PC-9 (cell line): ENCODE results near the gene CXCR1. TPM values are rescaled to one million over a fixed set of nuclear protein-coding genes. Genes with fewer than 3 reads are reported as not detected.
A peak's percentile ranks its signal among the peaks of the same experiment; 100 is the strongest.

Source experiments
- Bru-seq: library from RNA; stranded (reverse); fragments of 400-500 nt; gene quantifications from one replicate; lab custom pipeline; 2021; lab: Mats Ljungman, UMichigan
- BruChase-seq, 2 experiments: library from RNA; stranded (reverse); fragments of 400-500 nt; gene quantifications; one replicate each; lab custom pipeline; 2021; lab: Mats Ljungman, UMichigan
- BruUV-seq: library from RNA; stranded (reverse); fragments of 400-500 nt; replicated peaks from 2 replicates; lab custom pipeline; 2021; lab: Mats Ljungman, UMichigan
- CTCF ChIA-PET: fragments of 300-600 bp; sonication (Branson Sonifier 250); formaldehyde crosslinking; loops from one replicate; lab custom pipeline; 2022; ENCODE audit warnings: antibody characterized with exemption; lab: Charles Lee
- POLR2A ChIA-PET: fragments of 300-600 bp; sonication (Branson Sonifier 250); formaldehyde crosslinking; loops from one replicate; lab custom pipeline; 2022; ENCODE audit warnings: antibody characterized with exemption; ENCODE audit not compliant: unreplicated experiment; lab: Charles Lee
- DNase-seq, 2 experiments: peaks; one replicate each; pipeline versions ENCODE4 v3.0.0 to v3.0.0-alpha.2; 2015 to 2022; ENCODE audit warnings: mixed read lengths in 1 of 2
- H2AFZ ChIP-seq: fragments of 200-600 bp; sonication (generic); 2 replicates; pipeline ENCODE4 v1.8.1; 2017; ENCODE audit warnings: antibody characterized with exemption
- H3F3A ChIP-seq: fragments of 200-600 bp; sonication (generic); 2 replicates; pipeline ENCODE4 v1.8.1; 2017; ENCODE audit warnings: antibody characterized with exemption, mild to moderate bottlenecking, low read depth; ENCODE audit not compliant: insufficient read depth
- H3K27ac ChIP-seq: fragments of 200-600 bp; sonication (generic); 2 replicates; pipeline ENCODE4 v1.6.1; 2016; ENCODE audit warnings: mixed run types
- H3K27me3 ChIP-seq: fragments of 200-600 bp; sonication (generic); 2 replicates; pipeline ENCODE4 v1.6.1; 2016; ENCODE audit warnings: low read depth, mixed run types; ENCODE audit not compliant: insufficient read depth
- H3K36me3 ChIP-seq: fragments of 200-600 bp; sonication (generic); 2 replicates; pipeline ENCODE4 v1.6.1; 2016; ENCODE audit warnings: low read depth, mixed run types
- H3K4me1 ChIP-seq: fragments of 200-600 bp; sonication (generic); replicated peaks from 2 replicates; pipeline ENCODE4 v1.6.1; 2016; ENCODE audit warnings: mixed run types; ENCODE audit not compliant: insufficient read depth
- H3K4me2 ChIP-seq: fragments of 200-600 bp; sonication (generic); 2 replicates; pipeline ENCODE4 v1.6.1; 2017; ENCODE audit warnings: mixed run types
- H3K4me3 ChIP-seq: fragments of 200-600 bp; sonication (generic); 2 replicates; pipeline ENCODE4 v1.6.1; 2016; ENCODE audit warnings: mixed run types
- H3K79me2 ChIP-seq: fragments of 200-600 bp; sonication (generic); 2 replicates; pipeline ENCODE4 v1.6.1; 2017; ENCODE audit warnings: low read depth, mixed run types
- H3K9me2 ChIP-seq: fragments of 200-600 bp; sonication (generic); 2 replicates; pipeline ENCODE4 v1.8.1; 2017; ENCODE audit warnings: mild to moderate bottlenecking; ENCODE audit not compliant: insufficient read depth
- H3K9me3 ChIP-seq: fragments of 200-600 bp; sonication (generic); 2 replicates; pipeline ENCODE4 v1.8.1; 2016; ENCODE audit warnings: low read depth; ENCODE audit not compliant: insufficient read depth
- H4K20me1 ChIP-seq: fragments of 200-600 bp; sonication (generic); 2 replicates; pipeline ENCODE4 v1.8.1; 2017; ENCODE audit not compliant: insufficient read depth
- EZH2 ChIP-seq: fragments of 200-600 bp; sonication (generic); IDR thresholded peaks from 2 replicates; pipeline ENCODE4 v1.8.0; 2017; ENCODE audit warnings: antibody characterized with exemption, low read depth
- intact Hi-C: fragments of 100-400 bp; cut with micrococcal nuclease; formaldehyde crosslinking; loops from one replicate; pipeline ENCODE4 v1.10.0; 2022; ENCODE audit not compliant: unreplicated experiment
- long read RNA-seq: library from polyadenylated mRNA; stranded (forward); transcript quantifications from one replicate; pipeline ENCODE4 v2.0.0, GENCODE V29; 2022
- total RNA-seq: library from RNA; stranded (reverse); gene quantifications from 2 replicates; pipeline ENCODE4 v1.2.3, GENCODE V29; 2021
- TF ChIP-seq, protein P1 (sequence below): fragments of 200-600 bp; sonication (generic); conservative IDR thresholded peaks from 2 replicates; pipeline ENCODE4 v1.6.1; 2017; ENCODE audit warnings: mixed run types, antibody characterized with exemption, mild to moderate bottlenecking, moderate library complexity

Gene CXCR1
- total RNA-seq (not detected in 2 replicates), Bru-seq, nascent RNA (not detected), BruChase-seq, experiment 1, labeled RNA remaining after a 2-hour chase (not detected), BruChase-seq, experiment 2, labeled RNA remaining after a 6-hour chase (not detected)
- long read RNA-seq = 0 reads

DNA sequence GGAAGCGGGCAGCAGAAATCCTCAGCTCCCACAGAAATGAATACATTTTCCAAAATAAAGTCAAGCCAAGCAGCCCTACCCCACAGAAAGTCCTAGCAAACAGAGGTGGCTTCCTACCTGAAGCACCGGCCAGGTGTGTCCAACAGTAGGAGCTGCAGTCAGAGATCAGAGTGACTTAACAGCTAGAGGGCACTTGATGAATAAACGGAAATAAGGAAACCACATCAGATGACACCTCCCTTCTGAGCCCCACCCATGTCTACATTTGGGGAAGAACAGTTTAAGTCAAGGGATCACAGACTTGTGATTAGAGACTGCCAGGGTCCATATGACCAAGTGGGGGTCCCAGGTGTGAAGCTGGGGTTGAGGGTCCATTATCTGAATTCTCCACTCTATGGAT, at the start of gene CXCR1:
Gene CXCR1 (minus strand): TSS at position 172 of the 400 bp plus-strand sequence. CDS start 1,751 bp downstream, outside the sequence.
- no peak for TF ChIP-seq EZH2
- TF ChIP-seq, protein P1, sequence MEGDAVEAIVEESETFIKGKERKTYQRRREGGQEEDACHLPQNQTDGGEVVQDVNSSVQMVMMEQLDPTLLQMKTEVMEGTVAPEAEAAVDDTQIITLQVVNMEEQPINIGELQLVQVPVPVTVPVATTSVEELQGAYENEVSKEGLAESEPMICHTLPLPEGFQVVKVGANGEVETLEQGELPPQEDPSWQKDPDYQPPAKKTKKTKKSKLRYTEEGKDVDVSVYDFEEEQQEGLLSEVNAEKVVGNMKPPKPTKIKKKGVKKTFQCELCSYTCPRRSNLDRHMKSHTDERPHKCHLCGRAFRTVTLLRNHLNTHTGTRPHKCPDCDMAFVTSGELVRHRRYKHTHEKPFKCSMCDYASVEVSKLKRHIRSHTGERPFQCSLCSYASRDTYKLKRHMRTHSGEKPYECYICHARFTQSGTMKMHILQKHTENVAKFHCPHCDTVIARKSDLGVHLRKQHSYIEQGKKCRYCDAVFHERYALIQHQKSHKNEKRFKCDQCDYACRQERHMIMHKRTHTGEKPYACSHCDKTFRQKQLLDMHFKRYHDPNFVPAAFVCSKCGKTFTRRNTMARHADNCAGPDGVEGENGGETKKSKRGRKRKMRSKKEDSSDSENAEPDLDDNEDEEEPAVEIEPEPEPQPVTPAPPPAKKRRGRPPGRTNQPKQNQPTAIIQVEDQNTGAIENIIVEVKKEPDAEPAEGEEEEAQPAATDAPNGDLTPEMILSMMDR = no peak
- H3K4me1 ChIP-seq = peaks cover 7% of the 10 kb centered on the region; the same call in 1 of the 2 replicates
- no peaks in the 10 kb centered on the region for H3K9me2 ChIP-seq
- ChIA-PET POLR2A (no interaction called here), CTCF (interaction anchor here (0.6 to 0.7 kb wide), 2 partner anchors 21 to 155 kb away, joined by 4 to 5 read pairs; no protein-coding TSS in a partner anchor)
- peak in 1 of 2 experiments; percentile 45 for DNase-seq
- no peak within 1 kb of the TSS for H3K27ac ChIP-seq
- intact Hi-C loops = loop anchor here (5.0 kb wide), 1 partner anchor 231 kb away; the partner anchor contains the start of gene CTDSP1
- H3K9me3 ChIP-seq = no peaks in the 10 kb centered on the region
- no peaks in the 10 kb centered on the region for H3F3A ChIP-seq
- no peak within 1 kb of the TSS for H3K4me3 ChIP-seq
- no TSS peak for BruUV-seq
- no peaks in the 10 kb centered on the region for H3K79me2 ChIP-seq
- no peak within 1 kb of the TSS for H2AFZ ChIP-seq
- H3K27me3 ChIP-seq = peaks cover 17% of the 10 kb centered on the region; the same call in 1 of the 2 replicates
- peak within 1 kb of the TSS; percentile 16; the same call in 1 of the 2 replicates for H3K4me2 ChIP-seq
- H3K36me3 ChIP-seq = no peaks in the 10 kb centered on the region
- no peaks in the 10 kb centered on the region for H4K20me1 ChIP-seq

DNA sequence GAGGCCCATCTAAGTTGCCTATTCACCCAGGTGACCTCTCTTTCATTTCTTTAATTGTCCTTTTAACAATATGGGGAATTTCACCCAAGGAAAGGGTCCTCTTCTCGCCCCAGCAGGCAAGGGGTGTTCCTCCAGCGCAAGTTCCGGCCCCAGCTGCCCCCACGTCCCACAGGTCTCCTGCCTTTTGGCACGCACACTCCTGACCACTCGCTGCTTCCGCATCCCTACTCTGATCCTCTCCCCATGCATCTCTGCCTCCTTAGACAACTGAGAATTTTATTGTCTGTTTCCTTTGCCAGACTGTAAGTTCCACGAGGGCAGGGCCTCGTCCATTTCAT, 49.5 kb upstream of the CXCR1 start:
- DNase-seq = no peak
- Histone ChIP-seq H4K20me1 (peaks cover 32% of the 10 kb centered on the region), H3K27ac (peak overlapping the region; percentile 34), H3K27me3 (0 out of 2 replicates have a peak, but pooled peaks cover 3% of the 10 kb centered on the region), H3K9me3 (no peaks in the 10 kb centered on the region), H3K4me2 (peak overlapping the region; percentile 75), H3K36me3 (no peaks in the 10 kb centered on the region), H3F3A (peaks cover 11% of the 10 kb centered on the region; the same call in 1 of the 2 replicates), H3K4me1 (peaks cover 31% of the 10 kb centered on the region), H3K79me2 (peaks cover 49% of the 10 kb centered on the region), H3K9me2 (no peaks in the 10 kb centered on the region), H3K4me3 (peak overlapping the region; percentile 68), H2AFZ (peak overlapping the region; percentile 89)
- intact Hi-C loops = no loop called here
- BruUV-seq = TSS peak; percentile 91
- POLR2A ChIA-PET = interaction anchor here (0.6 kb wide), 1 partner anchor 15 kb away, joined by 3 read pairs; no protein-coding TSS in a partner anchor
- no peak for TF ChIP-seq EZH2
- TF ChIP-seq, protein P1 = no peak
- CTCF ChIA-PET = interaction anchor here (0.6 kb wide), 1 partner anchor 10 kb away, joined by 4 read pairs; no protein-coding TSS in a partner anchor

DNA sequence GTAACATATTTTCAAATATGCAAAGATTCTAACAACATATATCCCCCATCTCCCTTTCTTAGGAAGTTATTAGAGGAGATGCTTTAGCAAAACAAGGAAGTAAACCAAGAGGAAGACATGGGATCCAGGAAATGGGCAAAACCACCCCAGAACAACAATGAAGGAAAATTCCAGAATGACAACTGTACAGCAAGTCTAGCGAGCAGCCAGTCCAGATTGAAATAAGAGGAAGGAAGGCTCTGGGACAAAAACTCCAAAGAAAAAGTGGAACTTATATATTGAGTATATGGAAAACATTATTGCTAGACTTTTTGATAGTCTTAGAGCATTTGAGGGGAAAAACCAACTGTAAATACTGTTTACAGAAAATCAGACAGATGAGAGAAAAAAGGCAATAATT, 47.4 kb upstream of the CXCR1 start:
- Histone ChIP-seq H3K9me2 (no peaks in the 10 kb centered on the region), H3K9me3 (peaks cover 4% of the 10 kb centered on the region; the same call in 1 of the 2 replicates), H2AFZ (no peak overlapping the region), H3K4me1 (peaks cover 18% of the 10 kb centered on the region), H3K79me2 (peaks cover 27% of the 10 kb centered on the region), H3K4me2 (no peak overlapping the region), H3K27me3 (0 out of 2 replicates have a peak, but pooled peaks cover 3% of the 10 kb centered on the region), H3K4me3 (no peak overlapping the region), H3F3A (peaks cover 11% of the 10 kb centered on the region; the same call in 1 of the 2 replicates), H3K36me3 (no peaks in the 10 kb centered on the region), H4K20me1 (peaks cover 10% of the 10 kb centered on the region), H3K27ac (no peak overlapping the region)
- no peak for DNase-seq
- intact Hi-C loops = no loop called here
- ChIA-PET CTCF (no interaction called here), POLR2A (no interaction called here)
- no peak for TF ChIP-seq EZH2
- TF ChIP-seq, protein P1 = no peak
- no TSS peak for BruUV-seq
